Measurements from ENCODE around the gene NRAP. TPM values are rescaled to one million over a fixed set of nuclear protein-coding genes. Genes with fewer than 3 reads are reported as not detected.

Gene NRAP
- total and polyA plus RNA-seq, 10 of the 15 experiments (the other 5 are each of a cell fraction or from before 2014, with no cell fraction given), result not detected

- TF ChIP-seq PRDM15 (CRISPR knock-in tag; IDR thresholded peaks at IDR 0.05) (no peak), IRF4 (IDR thresholded peaks at IDR 0.05; ENCODE audit: low read depth, low read length) (no peak), DPF2 (IDR thresholded peaks at IDR 0.05) (no peak), ZBED1 (IDR thresholded peaks at IDR 0.05; ENCODE audit: borderline replicate concordance) (no peak), WRNIP1 (IDR thresholded peaks at IDR 0.05; ENCODE audit: borderline replicate concordance, low read depth, low read length) (no peak), BCL3 (IDR thresholded peaks at IDR 0.05; ENCODE audit: borderline replicate concordance, insufficient read depth, low read depth, low read length, poor library complexity, severe bottlenecking) (no peak), IRF5 (IDR thresholded peaks at IDR 0.05; ENCODE audit: borderline replicate concordance) (no peak), LARP7 (IDR thresholded peaks at IDR 0.05) (no peak), CREM (IDR thresholded peaks at IDR 0.05; ENCODE audit: low read depth) (no peak)
Observed at GRCh38 chr10:113713640-113713982, 49.8 kb upstream of the NRAP start (continued).

All from GM12878 (cell line).